Heart right ventricle (tissue), 16 donors: ENCODE data around the gene N4BP2. TPM values are rescaled to one million over a fixed set of nuclear protein-coding genes. Genes with fewer than 3 reads are reported as not detected.
A peak's percentile ranks its signal among the peaks of the same experiment; 100 is the strongest.

Experiments
- ATAC-seq, 8 donors: fragments of 200-7000 bp; cut with Tn5 transposase; one replicate each; pipeline ENCODE4 v1.9.1; 2020; ENCODE audit warnings: mild to moderate bottlenecking in 8 of 8, moderate library complexity in 8 of 8, moderate number of reproducible peaks in 1 of 8
- DNase-seq, 2 donors: peaks; one replicate each; pipeline ENCODE4 v3.0.0-alpha.2; 2020
- H3K27ac ChIP-seq, 10 donors: fragments of 200-600 bp; sonication (generic) in 2 of 10; one replicate each; pipeline versions ENCODE4 v1.5.0 to v1.8.0; 2020 to 2022; ENCODE audit warnings: mild to moderate bottlenecking in 3 of 10
- H3K27me3 ChIP-seq, 7 donors: fragments of 200-600 bp; one replicate each; pipeline ENCODE4 v1.8.0; 2021 to 2022; ENCODE audit warnings: mild to moderate bottlenecking in 2 of 7
- H3K36me3 ChIP-seq, 9 donors: fragments of 200-600 bp; sonication (generic) in 1 of 9; one replicate each; pipeline versions ENCODE4 v1.5.0 to v1.8.0; 2020 to 2022; ENCODE audit warnings: mild to moderate bottlenecking in 2 of 9
- H3K4me1 ChIP-seq, 9 donors: fragments of 200-600 bp; sonication (generic) in 1 of 9; one replicate each; pipeline versions ENCODE4 v1.5.0 to v1.8.0; 2020 to 2022; ENCODE audit warnings: mild to moderate bottlenecking in 4 of 9
- H3K4me3 ChIP-seq, 10 donors: fragments of 200-600 bp; sonication (generic) in 2 of 10; one replicate each; pipeline versions ENCODE4 v1.5.0 to v1.8.0; 2020 to 2022; ENCODE audit warnings: mild to moderate bottlenecking in 7 of 10, moderate library complexity in 2 of 10
- H3K9me3 ChIP-seq, 11 donors: fragments of 200-600 bp in 10 of 11; sonication (generic) in 2 of 11; one replicate each; pipeline versions ENCODE4 v1.5.0 to v1.8.0; 2013 to 2022; ENCODE audit warnings: mild to moderate bottlenecking in 2 of 11, control low read depth in 1 of 11, moderate library complexity in 1 of 11
- WGBS, 2 donors: extraction: QIAGEN DNeasy Blood & Tissue Kit; methylation state at CpG; one replicate each; pipeline ENCODE4 v1.1.7; 2013; ENCODE audit warnings: inconsistent platforms in 1 of 2; 5-methylcytosine and 5-hydroxymethylcytosine counted together
- intact Hi-C, 10 donors: fragments of 100-400 bp; cut with DNase I; formaldehyde crosslinking; loops; one replicate each; pipeline versions ENCODE4 v1.11.1 to v1.14.2; 2022
- polyA plus RNA-seq, 2 donors: library from polyadenylated mRNA; stranded (reverse); fragments of 200-250 nt; gene quantifications; one replicate each; pipeline ENCODE4 v1.2.3, GENCODE V29; 2013
- total RNA-seq, 10 donors: library from RNA; stranded (reverse); fragmentation: NEBNext Ultra II Directional in 3 of 10; extraction: Animal tissue kit (Norgen Biotek cat#: 25700) in 3 of 10; gene quantifications; one replicate each; pipeline versions ENCODE4 v1.2.1 to v1.2.4, GENCODE V29; 2021 to 2023
- TF ChIP-seq, protein P1 (sequence below), 9 donors: fragments of 200-600 bp; sonication (generic) in 2 of 9; IDR thresholded peaks; one replicate each; pipeline versions ENCODE4 v1.5.0 to v1.8.0; 2021 to 2022; ENCODE audit warnings: antibody characterized with exemption in 9 of 9, mild to moderate bottlenecking in 5 of 9, moderate library complexity in 1 of 9
- donor health status: Arrhythmogenic right ventricular cardiomyopathy.
- donor health status: ischemic (EF 13 %, LVEDD 7.1; RV severe dilation, severe dysfunction).
- donor health status: healthy with polysubstance abuse.
- donor health status: DM: no; HTN: yes; CAD: no.
- donor health status: DM: no; HTN: no; CAD: no.
- donor health status: ischemic (EF 25% LVEDD 6.9; RV normal size, moderate dysfunction).
- donor health status: ischemic (EF 25% LVEDD 5.7; RV mildly dilated, moderate dysfunction).
- donor health status: healthy.
- donor health status: DM: yes; HTN: yes; CAD: no.
- donor health status: Ischemic cardiomyopathy.
- donor health status: ischemic (EF 35%, LVEDD 5.7; RV mildly dilated, moderate dysfunction).
- donor health status: nonischemic (EF 11% LVEDD 7.7; RV severe dilation, severe dysfunction).
- donor health status: DM: yes; HTN: yes; CAD: no.
- donor health status: PGD.
- donor health status: ischemic (EF 29% LVEDD 5.4; RV normal size, mild dysfunction).
- donor health status: nonischemic (EF 23%, LVEDD 6.1; RV moderate dilation, normal function).

N4BP2 gene
- total and polyA plus RNA-seq, 12 donors: 0.65 to 6.9 (median 5.1) TPM

- 73 to 90% methylated on average over 1 of the region's 1 CpG for WGBS, 2 donors
- peaks cover 0 to 22% (median 10%) of the 10 kb centered on the region in 11 donors for H3K9me3 ChIP-seq
- peak overlapping the region in 2 of 10 donors; percentile 3 to 25 for H3K27ac ChIP-seq
- DNase-seq: no peak
- peaks cover 0 to 7% (median 0%) of the 10 kb centered on the region in 9 donors for H3K36me3 ChIP-seq
- no peak overlapping the region for H3K4me3 ChIP-seq
- H3K4me1 ChIP-seq: peaks cover 0 to 10% (median 0%) of the 10 kb centered on the region in 9 donors
- ATAC-seq: peak in 2 of 8 donors; percentile 37 to 39
- TF ChIP-seq, protein P1, sequence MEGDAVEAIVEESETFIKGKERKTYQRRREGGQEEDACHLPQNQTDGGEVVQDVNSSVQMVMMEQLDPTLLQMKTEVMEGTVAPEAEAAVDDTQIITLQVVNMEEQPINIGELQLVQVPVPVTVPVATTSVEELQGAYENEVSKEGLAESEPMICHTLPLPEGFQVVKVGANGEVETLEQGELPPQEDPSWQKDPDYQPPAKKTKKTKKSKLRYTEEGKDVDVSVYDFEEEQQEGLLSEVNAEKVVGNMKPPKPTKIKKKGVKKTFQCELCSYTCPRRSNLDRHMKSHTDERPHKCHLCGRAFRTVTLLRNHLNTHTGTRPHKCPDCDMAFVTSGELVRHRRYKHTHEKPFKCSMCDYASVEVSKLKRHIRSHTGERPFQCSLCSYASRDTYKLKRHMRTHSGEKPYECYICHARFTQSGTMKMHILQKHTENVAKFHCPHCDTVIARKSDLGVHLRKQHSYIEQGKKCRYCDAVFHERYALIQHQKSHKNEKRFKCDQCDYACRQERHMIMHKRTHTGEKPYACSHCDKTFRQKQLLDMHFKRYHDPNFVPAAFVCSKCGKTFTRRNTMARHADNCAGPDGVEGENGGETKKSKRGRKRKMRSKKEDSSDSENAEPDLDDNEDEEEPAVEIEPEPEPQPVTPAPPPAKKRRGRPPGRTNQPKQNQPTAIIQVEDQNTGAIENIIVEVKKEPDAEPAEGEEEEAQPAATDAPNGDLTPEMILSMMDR (IDR thresholded peaks at IDR 0.05): no peak
- no peaks in the 10 kb centered on the region for H3K27me3 ChIP-seq
- intact Hi-C loops: no loop called here
Measured at GRCh38 chr4:40165916-40166315, 109.3 kb downstream of the N4BP2 start.

DNA sequence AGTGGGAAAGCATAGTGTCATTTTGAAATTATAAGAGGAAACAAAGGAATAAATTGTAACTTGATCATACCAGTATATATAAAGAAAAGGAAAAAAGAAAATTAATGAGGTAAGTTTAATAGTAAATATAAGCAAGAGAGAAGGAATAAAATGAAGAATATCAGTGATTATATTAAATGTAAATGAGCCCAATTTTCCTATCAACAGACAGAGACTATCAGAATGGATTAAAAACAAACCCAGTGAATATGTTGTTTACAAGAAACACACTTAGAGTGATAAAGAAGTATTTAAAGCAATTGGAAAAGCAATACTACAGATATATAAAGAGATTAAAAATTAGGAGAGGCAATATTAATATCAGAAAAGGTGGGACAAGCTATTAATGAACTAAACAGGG is 111.4 kb downstream of the N4BP2 start:
- TF ChIP-seq, protein P1 (IDR thresholded peaks at IDR 0.05): no peak
- Histone ChIP-seq H3K27ac (no peak overlapping the region), H3K4me1 (peaks cover 0 to 10% (median 0%) of the 10 kb centered on the region in 9 donors), H3K4me3 (no peak overlapping the region), H3K27me3 (no peaks in the 10 kb centered on the region), H3K36me3 (peaks cover 0 to 7% (median 0%) of the 10 kb centered on the region in 9 donors), H3K9me3 (peaks cover 0 to 22% (median 10%) of the 10 kb centered on the region in 11 donors)
- no peak for DNase-seq
- no peak for ATAC-seq
- intact Hi-C loops: no loop called here

- no peak overlapping the region for H3K4me3 ChIP-seq
- H3K27ac ChIP-seq: no peak overlapping the region
- peaks cover 0 to 8% (median 0%) of the 10 kb centered on the region in 9 donors for H3K4me1 ChIP-seq
- TF ChIP-seq, protein P1 (IDR thresholded peaks at IDR 0.05): no peak
- no peak for DNase-seq
- intact Hi-C loops: no loop called here
- ATAC-seq: no peak
- peaks cover 0 to 22% (median 10%) of the 10 kb centered on the region in 11 donors for H3K9me3 ChIP-seq
- H3K27me3 ChIP-seq: peaks cover 0 to 8% (median 0%) of the 10 kb centered on the region in 7 donors
- peaks cover 0 to 7% (median 0%) of the 10 kb centered on the region in 9 donors for H3K36me3 ChIP-seq
Measured at GRCh38 chr4:40170588-40170987, 113.9 kb downstream of the N4BP2 start.

DNA sequence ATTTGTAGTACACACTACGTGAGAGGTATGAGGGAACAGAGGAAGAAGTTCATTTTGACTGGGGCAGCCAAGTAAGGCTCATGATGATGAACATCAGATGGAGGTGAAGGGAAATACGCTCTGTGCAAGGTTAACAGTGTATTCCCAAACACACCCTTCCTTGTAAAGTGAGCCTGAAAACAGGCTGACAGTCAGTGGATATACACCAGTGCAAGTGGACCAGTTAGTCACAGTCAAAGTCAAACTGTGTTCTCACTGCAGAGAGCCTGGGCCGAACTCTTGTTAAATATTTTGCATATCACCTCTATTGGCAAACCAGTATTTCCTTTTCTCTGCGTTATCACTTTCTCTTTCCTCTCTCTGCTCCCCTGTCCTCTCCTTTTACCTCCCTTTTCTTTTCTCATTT is 116.8 kb downstream of the N4BP2 start:
- H3K27ac ChIP-seq: no peak overlapping the region
- DNase-seq (no peak), ATAC-seq (no peak)
- 51 to 59% methylated on average over 4 of the region's 4 CpGs for WGBS, 2 donors
- intact Hi-C loops: no loop called here
- H3K36me3 ChIP-seq: peaks cover 0 to 3% (median 0%) of the 10 kb centered on the region in 9 donors
- H3K4me3 ChIP-seq: no peak overlapping the region
- H3K4me1 ChIP-seq: peaks cover 0 to 8% (median 0%) of the 10 kb centered on the region in 9 donors
- H3K9me3 ChIP-seq: peaks cover 0 to 6% (median 2%) of the 10 kb centered on the region in 11 donors
- peaks cover 0 to 24% (median 0%) of the 10 kb centered on the region in 7 donors for H3K27me3 ChIP-seq
- TF ChIP-seq, protein P1 (IDR thresholded peaks at IDR 0.05): no peak
